ENCODE data around the gene CDH23. TPM values are rescaled to one million over a fixed set of nuclear protein-coding genes. Genes with fewer than 3 reads are reported as not detected.

Gene CDH23
- total and polyA plus RNA-seq, 2 donors (not counting 1 experiment from before 2014, with no cell fraction given), result 0.01 to 0.17 TPM

- TF ChIP-seq EZH2 (IDR thresholded peaks at IDR 0.05; ENCODE audit: low read length, missing control alignments) (no peak), CTCF (conservative IDR thresholded peaks at IDR 0.05 in 1 of 2, IDR thresholded peaks at IDR 0.05 in 1 of 2; ENCODE audit: low read depth in 1 of 2, low read length in 2 of 2) (no peak)
- Histone ChIP-seq H3K36me3 (ENCODE audit: control insufficient read depth, insufficient read depth, low read length) (no peaks in the 10 kb centered on the region), H3K9ac (ENCODE audit: insufficient read depth, low read length) (no peak overlapping the region), H4K20me1 (ENCODE audit: control insufficient read depth, extremely low read depth, insufficient read depth, low read length) (no peaks in the 10 kb centered on the region), H2AFZ (ENCODE audit: low read length) (no peak overlapping the region), H3K4me2 (ENCODE audit: extremely low read depth, insufficient read depth, low read length) (no peak overlapping the region), H3K9me3 (ENCODE audit: control insufficient read depth, insufficient read depth, low read depth, low read length) (no peaks in the 10 kb centered on the region), H3K79me2 (ENCODE audit: control insufficient read depth, insufficient read depth, low read length) (no peaks in the 10 kb centered on the region), H3K27ac (ENCODE audit: insufficient read depth, low read length) (no peak overlapping the region), H3K4me3 (replicated peaks in 1 of 4; ENCODE audit: control extremely low read depth in 1 of 4, insufficient read depth in 1 of 4, low read depth in 3 of 4, low read length in 4 of 4) (no peak overlapping the region), H3K27me3 (ENCODE audit: control insufficient read depth, insufficient read depth, low read length) (no peaks in the 10 kb centered on the region), H3K4me1 (ENCODE audit: control insufficient read depth, extremely low read depth, insufficient read depth, low read length) (peaks cover 6% of the 10 kb centered on the region)
- DNase-seq (ENCODE audit: low read depth in 2 of 2), result peak; percentile 86 to 87
Observed at GRCh38 chr10:71600849-71601248, 204.1 kb downstream of the CDH23 start.

DNA sequence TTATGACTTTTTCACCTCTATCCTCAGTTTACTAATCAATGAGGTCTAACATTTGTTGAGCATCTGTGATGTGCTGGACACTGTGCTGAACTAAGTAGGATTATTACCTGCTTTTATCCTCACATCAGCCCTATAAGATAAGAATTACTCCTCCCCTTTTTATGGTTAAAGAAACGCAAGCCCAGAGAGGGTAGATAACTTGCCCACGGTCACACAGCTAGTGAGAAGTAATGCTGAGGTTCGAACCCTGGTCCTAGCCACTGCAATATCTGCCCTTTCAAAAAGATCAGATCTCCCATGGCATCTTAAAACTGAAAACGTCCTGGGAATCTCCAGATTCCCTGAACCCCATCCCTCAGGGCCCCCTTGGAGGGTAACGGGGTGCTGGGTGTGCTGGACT, 204.6 kb downstream of the CDH23 start:
- no peak overlapping the region for H3K27ac ChIP-seq (ENCODE audit: insufficient read depth, low read length)
- no peaks in the 10 kb centered on the region for H3K79me2 ChIP-seq (ENCODE audit: control insufficient read depth, insufficient read depth, low read length)
- no peak overlapping the region for H3K9ac ChIP-seq (ENCODE audit: insufficient read depth, low read length)
- H2AFZ ChIP-seq (ENCODE audit: low read length), result no peak overlapping the region
- H4K20me1 ChIP-seq (ENCODE audit: control insufficient read depth, extremely low read depth, insufficient read depth, low read length), result no peaks in the 10 kb centered on the region
- H3K27me3 ChIP-seq (ENCODE audit: control insufficient read depth, insufficient read depth, low read length), result no peaks in the 10 kb centered on the region
- DNase-seq (ENCODE audit: low read depth in 2 of 2), result no peak
- no peak overlapping the region for H3K4me2 ChIP-seq (ENCODE audit: extremely low read depth, insufficient read depth, low read length)
- no peaks in the 10 kb centered on the region for H3K36me3 ChIP-seq (ENCODE audit: control insufficient read depth, insufficient read depth, low read length)
- H3K4me3 ChIP-seq (replicated peaks in 1 of 4; ENCODE audit: control extremely low read depth in 1 of 4, insufficient read depth in 1 of 4, low read depth in 3 of 4, low read length in 4 of 4), result no peak overlapping the region
- no peak for TF ChIP-seq EZH2 (IDR thresholded peaks at IDR 0.05; ENCODE audit: low read length, missing control alignments)
- no peak for TF ChIP-seq CTCF (conservative IDR thresholded peaks at IDR 0.05 in 1 of 2, IDR thresholded peaks at IDR 0.05 in 1 of 2; ENCODE audit: low read depth in 1 of 2, low read length in 2 of 2)
- no peaks in the 10 kb centered on the region for H3K9me3 ChIP-seq (ENCODE audit: control insufficient read depth, insufficient read depth, low read depth, low read length)
- H3K4me1 ChIP-seq (ENCODE audit: control insufficient read depth, extremely low read depth, insufficient read depth, low read length), result peaks cover 6% of the 10 kb centered on the region

GRCh38 chr10:71603150-71603549, 206.4 kb downstream of the CDH23 start:
- Histone ChIP-seq H4K20me1 (ENCODE audit: control insufficient read depth, extremely low read depth, insufficient read depth, low read length) (no peaks in the 10 kb centered on the region), H3K9me3 (ENCODE audit: control insufficient read depth, insufficient read depth, low read depth, low read length) (no peaks in the 10 kb centered on the region), H2AFZ (ENCODE audit: low read length) (no peak overlapping the region), H3K27ac (ENCODE audit: insufficient read depth, low read length) (no peak overlapping the region), H3K4me3 (replicated peaks in 1 of 4; ENCODE audit: control extremely low read depth in 1 of 4, insufficient read depth in 1 of 4, low read depth in 3 of 4, low read length in 4 of 4) (no peak overlapping the region), H3K36me3 (ENCODE audit: control insufficient read depth, insufficient read depth, low read length) (no peaks in the 10 kb centered on the region), H3K9ac (ENCODE audit: insufficient read depth, low read length) (no peak overlapping the region), H3K4me2 (ENCODE audit: extremely low read depth, insufficient read depth, low read length) (no peak overlapping the region), H3K79me2 (ENCODE audit: control insufficient read depth, insufficient read depth, low read length) (no peaks in the 10 kb centered on the region), H3K27me3 (ENCODE audit: control insufficient read depth, insufficient read depth, low read length) (no peaks in the 10 kb centered on the region), H3K4me1 (ENCODE audit: control insufficient read depth, extremely low read depth, insufficient read depth, low read length) (peaks cover 5% of the 10 kb centered on the region)
- DNase-seq (ENCODE audit: low read depth in 2 of 2), result no peak
- TF ChIP-seq CTCF (conservative IDR thresholded peaks at IDR 0.05 in 1 of 2, IDR thresholded peaks at IDR 0.05 in 1 of 2; ENCODE audit: low read depth in 1 of 2, low read length in 2 of 2) (no peak), EZH2 (IDR thresholded peaks at IDR 0.05; ENCODE audit: low read length, missing control alignments) (no peak)

Measured in fibroblast of lung (primary cell).